H9 (cell line): ENCODE measurements around the gene KIAA1210. TPM values are rescaled to one million over a fixed set of nuclear protein-coding genes. Genes with fewer than 3 reads are reported as not detected.

Source experiments
- DNase-seq: peaks from one replicate; pipeline ENCODE4 v3.0.0-alpha.2; 2017
- H2AFZ ChIP-seq: one replicate; pipeline ENCODE4 v1.6.1; 2013; ENCODE audit warnings: mild to moderate bottlenecking, low read length, control low read depth, moderate library complexity
- H2AK5ac ChIP-seq: 2 replicates; pipeline ENCODE4 v1.6.1; 2013; ENCODE audit warnings: low read length, control low read depth, mixed read lengths; ENCODE audit not compliant: insufficient read length
- H2BK120ac ChIP-seq: one replicate; pipeline ENCODE4 v1.6.1; 2013; ENCODE audit warnings: low read depth, mild to moderate bottlenecking, low read length, control low read depth, inconsistent platforms; ENCODE audit not compliant: poor library complexity, severe bottlenecking
- H2BK12ac ChIP-seq: 2 replicates; pipeline ENCODE4 v1.6.1; 2013; ENCODE audit warnings: low read length, control low read depth, mixed read lengths, low read depth; ENCODE audit not compliant: insufficient read length
- H2BK15ac ChIP-seq: 2 replicates; pipeline ENCODE4 v1.6.1; 2013; ENCODE audit warnings: low read depth, low read length, control low read depth
- H2BK20ac ChIP-seq: one replicate; pipeline ENCODE4 v1.6.1; 2013; ENCODE audit warnings: low read depth, mild to moderate bottlenecking, low read length, control low read depth, inconsistent platforms; ENCODE audit not compliant: poor library complexity, severe bottlenecking
- H2BK5ac ChIP-seq: 2 replicates; pipeline ENCODE4 v1.6.1; 2013; ENCODE audit warnings: low read length, control low read depth, mixed read lengths; ENCODE audit not compliant: insufficient read length
- H3K14ac ChIP-seq: 2 replicates; pipeline ENCODE4 v1.6.1; 2013; ENCODE audit warnings: low read length, control low read depth; ENCODE audit not compliant: insufficient read depth
- H3K18ac ChIP-seq: 2 replicates; pipeline ENCODE4 v1.6.1; 2013; ENCODE audit warnings: low read depth, mild to moderate bottlenecking, mixed read lengths, low read length, control low read depth; ENCODE audit not compliant: insufficient read length
- H3K23ac ChIP-seq: 2 replicates; pipeline ENCODE4 v1.6.1; 2013; ENCODE audit warnings: low read length, control low read depth, mixed read lengths, low read depth; ENCODE audit not compliant: insufficient read length
- H3K23me2 ChIP-seq: 2 replicates; pipeline ENCODE4 v1.6.1; 2013; ENCODE audit warnings: low read depth, mild to moderate bottlenecking, mixed read lengths, low read length, control low read depth; ENCODE audit not compliant: insufficient read length, poor library complexity, severe bottlenecking
- H3K27ac ChIP-seq: 2 replicates; pipeline ENCODE4 v1.5.1; 2013; ENCODE audit warnings: low read length, control low read depth, mixed read lengths, low read depth; ENCODE audit not compliant: insufficient read length
- H3K27me3 ChIP-seq: 2 replicates; pipeline ENCODE4 v1.6.1; 2013; ENCODE audit warnings: low read length, control low read depth, inconsistent platforms; ENCODE audit not compliant: insufficient read depth
- H3K4ac ChIP-seq: 2 replicates; pipeline ENCODE4 v1.6.1; 2013; ENCODE audit warnings: low read depth, mild to moderate bottlenecking, control low read depth, inconsistent platforms, low read length, moderate library complexity
- H3K4me1 ChIP-seq: 2 replicates; pipeline ENCODE4 v1.6.1; 2013; ENCODE audit warnings: low read length, control low read depth, inconsistent platforms; ENCODE audit not compliant: insufficient read depth
- H3K4me2 ChIP-seq: 2 replicates; pipeline ENCODE4 v1.6.1; 2013; ENCODE audit warnings: low read length, control low read depth, mixed read lengths; ENCODE audit not compliant: insufficient read length, insufficient read depth
- H3K56ac ChIP-seq: 2 replicates; pipeline ENCODE4 v1.6.1; 2013; ENCODE audit warnings: low read depth, mild to moderate bottlenecking, mixed read lengths, low read length, control low read depth; ENCODE audit not compliant: insufficient read length
- H3K79me1 ChIP-seq: 2 replicates; pipeline ENCODE4 v1.6.1; 2013; ENCODE audit warnings: low read depth, mild to moderate bottlenecking, moderate library complexity, low read length, control low read depth, inconsistent platforms; ENCODE audit not compliant: insufficient read depth, poor library complexity, severe bottlenecking
- H3K79me2 ChIP-seq: 2 replicates; pipeline ENCODE4 v1.6.1; 2013; ENCODE audit warnings: low read length, control low read depth, inconsistent platforms; ENCODE audit not compliant: insufficient read depth
- H3K9ac ChIP-seq: 2 replicates; pipeline ENCODE4 v1.6.1; 2013; ENCODE audit warnings: low read length, control low read depth, mixed read lengths; ENCODE audit not compliant: insufficient read length; ENCODE audit errors: extremely low read depth
- H3K9me3 ChIP-seq: one replicate; pipeline ENCODE4 v1.6.1; 2013; ENCODE audit warnings: low read depth, low read length, inconsistent platforms; ENCODE audit not compliant: control insufficient read depth
- H3T11ph ChIP-seq: one replicate; pipeline ENCODE4 v1.6.1; 2013; ENCODE audit warnings: mild to moderate bottlenecking, low read length, control low read depth, inconsistent platforms
- H4K20me1 ChIP-seq: one replicate; pipeline ENCODE4 v1.6.1; 2013; ENCODE audit not compliant: control insufficient read depth, insufficient read length, insufficient read depth
- H4K5ac ChIP-seq: 2 replicates; pipeline ENCODE4 v1.6.1; 2013; ENCODE audit warnings: low read depth, mild to moderate bottlenecking, mixed read lengths, low read length, control low read depth; ENCODE audit not compliant: insufficient read length
- H4K8ac ChIP-seq: replicated peaks from 2 replicates; pipeline ENCODE4 v1.6.1; 2013; ENCODE audit warnings: low read length, control low read depth, mixed read lengths, low read depth; ENCODE audit not compliant: insufficient read length
- H4K91ac ChIP-seq: 2 replicates; pipeline ENCODE4 v1.6.1; 2013; ENCODE audit warnings: low read depth, mild to moderate bottlenecking, moderate library complexity, mixed read lengths, low read length, control low read depth; ENCODE audit not compliant: insufficient read length
- H3K27ac Mint-ChIP-seq, 3 experiments: 2 replicates in 2 of 3; 3 replicates in 1 of 3; pipeline ENCODE4 v1.8.0; 2020 to 2021; ENCODE audit warnings: mixed read lengths in 3 of 3, mild to moderate bottlenecking in 1 of 3, moderate library complexity in 1 of 3
- H3K27me3 Mint-ChIP-seq: 2 replicates; pipeline ENCODE4 v1.8.0; 2021; ENCODE audit warnings: low read depth, mild to moderate bottlenecking, moderate library complexity, mixed read lengths
- H3K36me3 Mint-ChIP-seq, 3 experiments: 2 replicates in 2 of 3; 3 replicates in 1 of 3; pipeline ENCODE4 v1.8.0; 2020 to 2021; ENCODE audit warnings: low read depth in 3 of 3, mixed read lengths in 3 of 3; ENCODE audit not compliant: insufficient read depth in 1 of 3
- H3K4me1 Mint-ChIP-seq, 2 experiments: 2 replicates each; pipeline ENCODE4 v1.8.0; 2020; ENCODE audit warnings: mixed read lengths in 2 of 2
- H3K4me3 Mint-ChIP-seq, 2 experiments: 2 replicates in 1 of 2; 3 replicates in 1 of 2; pipeline ENCODE4 v1.8.0; 2020 to 2021; ENCODE audit warnings: mild to moderate bottlenecking in 2 of 2, mixed read lengths in 2 of 2, moderate library complexity in 1 of 2
- H3K9me3 Mint-ChIP-seq, 2 experiments: 2 replicates in 1 of 2; 3 replicates in 1 of 2; pipeline ENCODE4 v1.8.0; 2020; ENCODE audit warnings: mild to moderate bottlenecking in 2 of 2, mixed read lengths in 2 of 2, moderate library complexity in 1 of 2
- CTCF ChIP-seq: fragments of 200-600 bp; sonication (generic); conservative IDR thresholded peaks from 3 replicates; pipeline ENCODE4 v1.8.0; 2021; ENCODE audit warnings: antibody characterized with exemption, mild to moderate bottlenecking
- WGBS: extraction: QIAGEN DNeasy Blood & Tissue Kit; methylation state at CpG from one replicate; pipeline ENCODE4 v1.1.7; 2013; ENCODE audit warnings: missing lambda C conversion rate, low lambda C conversion rate, mixed read lengths; ENCODE audit not compliant: insufficient read length; ENCODE audit errors: extremely low coverage; 5-methylcytosine and 5-hydroxymethylcytosine counted together
- total RNA-seq: library from RNA; stranded (reverse); gene quantifications from 2 replicates; pipeline ENCODE4 v1.2.1, GENCODE V29; 2021

Gene KIAA1210
- total RNA-seq, 1 experiment from 2014 or later: not detected

DNA sequence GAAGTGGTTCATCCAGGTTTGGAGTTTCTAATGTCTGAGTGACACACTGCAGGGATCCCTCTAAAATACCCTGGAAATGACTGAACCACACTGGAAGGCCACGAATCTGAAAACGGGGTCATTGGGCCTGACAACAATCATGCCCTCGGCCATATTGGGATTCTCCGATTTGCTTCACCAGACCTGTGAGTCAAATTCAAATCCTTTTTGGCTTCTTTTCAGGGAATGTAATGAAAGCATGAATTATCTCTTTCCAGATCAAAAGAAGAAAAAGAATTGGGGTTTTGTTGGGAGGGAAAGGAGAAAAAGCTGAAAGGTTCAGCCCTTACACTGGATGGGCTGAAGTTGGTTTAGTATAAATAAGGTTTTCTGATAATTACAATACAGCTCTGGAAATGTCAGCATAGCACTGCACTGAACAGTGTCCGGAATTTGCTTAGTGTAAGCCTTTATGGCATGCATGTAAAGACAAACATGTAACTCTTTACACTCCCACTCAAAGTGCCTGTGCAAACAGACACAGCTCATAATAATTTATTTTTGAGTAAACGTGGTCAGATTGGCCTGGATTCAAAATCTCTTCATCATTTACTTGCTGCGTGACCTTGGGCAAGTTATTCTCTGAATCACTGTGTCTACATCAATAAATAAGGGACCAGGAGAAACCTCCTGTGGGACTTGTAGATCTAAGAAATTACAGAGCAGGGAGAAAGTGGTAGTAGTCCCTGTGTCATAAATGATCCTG, 33.4 kb downstream of the KIAA1210 start:
- Histone ChIP-seq H2BK5ac (no peak overlapping the region), H3K9me3 (peaks cover 70% of the 10 kb centered on the region), H3T11ph (no peak overlapping the region), H2BK12ac (no peak overlapping the region), H3K4me1 (no peaks in the 10 kb centered on the region), H4K8ac (no peak overlapping the region), H2BK120ac (no peak overlapping the region), H3K23me2 (no peaks in the 10 kb centered on the region), H3K79me2 (no peaks in the 10 kb centered on the region), H4K5ac (no peak overlapping the region), H3K14ac (no peak overlapping the region), H3K23ac (no peak overlapping the region), H3K4me2 (no peak overlapping the region), H2AK5ac (no peak overlapping the region), H3K79me1 (no peaks in the 10 kb centered on the region), H2AFZ (no peak overlapping the region), H4K20me1 (no peaks in the 10 kb centered on the region), H3K4ac (no peak overlapping the region), H3K27ac (no peak overlapping the region), H3K27me3 (no peaks in the 10 kb centered on the region), H3K18ac (no peak overlapping the region), H2BK20ac (no peak overlapping the region), H3K56ac (no peak overlapping the region), H4K91ac (no peak overlapping the region), H2BK15ac (no peak overlapping the region), H3K9ac (no peak overlapping the region)
- Mint-ChIP-seq H3K27me3 (peaks cover 5% of the 10 kb centered on the region; the same call in 1 of the 2 replicates), H3K27ac (no peak overlapping the region), H3K9me3 (peaks cover 67 to 71% of the 10 kb centered on the region in 2 experiments), H3K36me3 (no peaks in the 10 kb centered on the region; a peak in 1 of 7 replicates), H3K4me1 (peaks cover 10 to 18% of the 10 kb centered on the region in 2 experiments), H3K4me3 (no peak overlapping the region)
- DNase-seq: no peak
- no peak for TF ChIP-seq CTCF
- no CpG with 5 or more reads among the region's 7 CpGs for WGBS
